ENCODE data around the gene C16orf46.
A peak's percentile ranks its signal among the peaks of the same experiment; 100 is the strongest.

The C16orf46 gene

GRCh38 chr16:81099958-81100357 is 22.9 kb upstream of the C16orf46 start:
- DNase-seq (ENCODE audit: insufficient read length) = no peak
- FAIRE-seq = no peak
- TF ChIP-seq POLR2A (IDR thresholded peaks at IDR 0.05; ENCODE audit: low read depth, low read length) = no peak
- no peak for TF ChIP-seq TAF1 (IDR thresholded peaks at IDR 0.05; ENCODE audit: borderline replicate concordance, low read depth, low read length)
- TF ChIP-seq POLR2AphosphoS5 (IDR thresholded peaks at IDR 0.05; ENCODE audit: low read depth, low read length) = no peak

- FAIRE-seq (no peak), DNase-seq (ENCODE audit: insufficient read length) (no peak)
- no peak for TF ChIP-seq TAF1 (IDR thresholded peaks at IDR 0.05; ENCODE audit: borderline replicate concordance, low read depth, low read length)
- no peak for TF ChIP-seq POLR2A (IDR thresholded peaks at IDR 0.05; ENCODE audit: low read depth, low read length)
- TF ChIP-seq POLR2AphosphoS5 (IDR thresholded peaks at IDR 0.05; ENCODE audit: low read depth, low read length) = no peak
These were observed 20.2 kb upstream of the C16orf46 start for GRCh38 chr16:81097230-81097629.

- no peak for DNase-seq (ENCODE audit: insufficient read length)
- no peak for FAIRE-seq
- TF ChIP-seq TAF1 (IDR thresholded peaks at IDR 0.05; ENCODE audit: borderline replicate concordance, low read depth, low read length) = no peak
- TF ChIP-seq POLR2AphosphoS5 (IDR thresholded peaks at IDR 0.05; ENCODE audit: low read depth, low read length) = no peak
- no peak for TF ChIP-seq POLR2A (IDR thresholded peaks at IDR 0.05; ENCODE audit: low read depth, low read length)
These were observed 19.7 kb upstream of the C16orf46 start for GRCh38 chr16:81096715-81097208.

GRCh38 chr16:81095953-81096714 is 19.1 kb upstream of the C16orf46 start, which contains the start of gene GCSH:
GCSH (minus strand) TSS chr16:81096395; CDS start chr16:81096278, 117 bp downstream.
- FAIRE-seq (peak; percentile 97), DNase-seq (ENCODE audit: insufficient read length) (peak; percentile 95)
- TF ChIP-seq POLR2A (IDR thresholded peaks at IDR 0.05; ENCODE audit: low read depth, low read length) (no peak), TAF1 (IDR thresholded peaks at IDR 0.05; ENCODE audit: borderline replicate concordance, low read depth, low read length) (no peak), POLR2AphosphoS5 (IDR thresholded peaks at IDR 0.05; ENCODE audit: low read depth, low read length) (no peak)

- no peak for TF ChIP-seq POLR2A (IDR thresholded peaks at IDR 0.05; ENCODE audit: low read depth, low read length)
- no peak for TF ChIP-seq POLR2AphosphoS5 (IDR thresholded peaks at IDR 0.05; ENCODE audit: low read depth, low read length)
- no peak for TF ChIP-seq TAF1 (IDR thresholded peaks at IDR 0.05; ENCODE audit: borderline replicate concordance, low read depth, low read length)
- no peak for FAIRE-seq
- no peak for DNase-seq (ENCODE audit: insufficient read length)
These were observed 18.6 kb upstream of the C16orf46 start for GRCh38 chr16:81095653-81095952.

- no peak for FAIRE-seq
- TF ChIP-seq POLR2A (IDR thresholded peaks at IDR 0.05; ENCODE audit: low read depth, low read length) = no peak
- TF ChIP-seq TAF1 (IDR thresholded peaks at IDR 0.05; ENCODE audit: borderline replicate concordance, low read depth, low read length) = no peak
- TF ChIP-seq POLR2AphosphoS5 (IDR thresholded peaks at IDR 0.05; ENCODE audit: low read depth, low read length) = no peak
These were observed 17.8 kb upstream of the C16orf46 start for GRCh38 chr16:81094771-81095251.

GRCh38 chr16:81088836-81089235 is 11.8 kb upstream of the C16orf46 start:
- no peak for FAIRE-seq
- no peak for TF ChIP-seq TAF1 (IDR thresholded peaks at IDR 0.05; ENCODE audit: borderline replicate concordance, low read depth, low read length)
- no peak for TF ChIP-seq POLR2AphosphoS5 (IDR thresholded peaks at IDR 0.05; ENCODE audit: low read depth, low read length)
- no peak for TF ChIP-seq POLR2A (IDR thresholded peaks at IDR 0.05; ENCODE audit: low read depth, low read length)
- DNase-seq (ENCODE audit: insufficient read length) = no peak

More at GRCh38 chr16:81094771-81095251, 17.8 kb upstream of the C16orf46 start:
- DNase-seq (ENCODE audit: insufficient read length) = no peak

GRCh38 chr16:81081014-81081413 is 4.0 kb upstream of the C16orf46 start:
- FAIRE-seq (no peak), DNase-seq (ENCODE audit: insufficient read length) (no peak)
- TF ChIP-seq POLR2A (IDR thresholded peaks at IDR 0.05; ENCODE audit: low read depth, low read length) = no peak
- TF ChIP-seq TAF1 (IDR thresholded peaks at IDR 0.05; ENCODE audit: borderline replicate concordance, low read depth, low read length) = no peak
- no peak for TF ChIP-seq POLR2AphosphoS5 (IDR thresholded peaks at IDR 0.05; ENCODE audit: low read depth, low read length)

GRCh38 chr16:81080233-81080632 is 3.2 kb upstream of the C16orf46 start:
- no peak for FAIRE-seq
- no peak for DNase-seq (ENCODE audit: insufficient read length)
- TF ChIP-seq POLR2AphosphoS5 (IDR thresholded peaks at IDR 0.05; ENCODE audit: low read depth, low read length) (no peak), POLR2A (IDR thresholded peaks at IDR 0.05; ENCODE audit: low read depth, low read length) (no peak), TAF1 (IDR thresholded peaks at IDR 0.05; ENCODE audit: borderline replicate concordance, low read depth, low read length) (no peak)

GRCh38 chr16:81076566-81077075 is 417 bp downstream of the C16orf46 start:
- no peak for FAIRE-seq
- DNase-seq (ENCODE audit: insufficient read length) = peak; percentile 63
- TF ChIP-seq POLR2AphosphoS5 (IDR thresholded peaks at IDR 0.05; ENCODE audit: low read depth, low read length) (no peak), POLR2A (IDR thresholded peaks at IDR 0.05; ENCODE audit: low read depth, low read length) (no peak), TAF1 (IDR thresholded peaks at IDR 0.05; ENCODE audit: borderline replicate concordance, low read depth, low read length) (no peak; the same call in 1 of the 2 replicates)

- DNase-seq (ENCODE audit: insufficient read length) (no peak), FAIRE-seq (no peak)
- TF ChIP-seq TAF1 (IDR thresholded peaks at IDR 0.05; ENCODE audit: borderline replicate concordance, low read depth, low read length) = no peak
- no peak for TF ChIP-seq POLR2AphosphoS5 (IDR thresholded peaks at IDR 0.05; ENCODE audit: low read depth, low read length)
- TF ChIP-seq POLR2A (IDR thresholded peaks at IDR 0.05; ENCODE audit: low read depth, low read length) = no peak
These were observed 3.3 kb downstream of the C16orf46 start for GRCh38 chr16:81073560-81074330.

All from GM12892 (cell line).